ENCODE results near the gene ZNF507.
"Not testable (repeated sequence)": the region's sequence is repeated elsewhere in the genome, so short reads cannot be mapped to it uniquely, and the experiment has no call there.

ZNF507 gene

GRCh38 chr19:32362318-32362691 is 16.9 kb downstream of the ZNF507 start:
- Histone ChIP-seq H3K4me1 (ENCODE audit: control insufficient read depth, insufficient read depth, low read length) (peaks cover 7% of the 10 kb centered on the region), H3K9ac (ENCODE audit: low read length) (no peak overlapping the region), H3K4me3 (ENCODE audit: low read length) (no peak overlapping the region), H3K27ac (ENCODE audit: low read depth, low read length) (no peak overlapping the region), H3K36me3 (ENCODE audit: control insufficient read depth, insufficient read depth, low read length) (peaks cover 16% of the 10 kb centered on the region), H3K27me3 (ENCODE audit: control insufficient read depth, insufficient read depth, low read length) (no peaks in the 10 kb centered on the region)

GRCh38 chr19:32363175-32363574 is 17.8 kb downstream of the ZNF507 start:
- H3K4me1 ChIP-seq (ENCODE audit: control insufficient read depth, insufficient read depth, low read length), result peaks cover 7% of the 10 kb centered on the region
- H3K9ac ChIP-seq (ENCODE audit: low read length), result no peak overlapping the region
- H3K27ac ChIP-seq (ENCODE audit: low read depth, low read length), result peak overlapping the region; percentile 52
- H3K36me3 ChIP-seq (ENCODE audit: control insufficient read depth, insufficient read depth, low read length), result peaks cover 15% of the 10 kb centered on the region
- H3K27me3 ChIP-seq (ENCODE audit: control insufficient read depth, insufficient read depth, low read length), result no peaks in the 10 kb centered on the region
- H3K4me3 ChIP-seq (ENCODE audit: low read length), result no peak overlapping the region

- peaks cover 10% of the 10 kb centered on the region for H3K36me3 ChIP-seq (ENCODE audit: control insufficient read depth, insufficient read depth, low read length)
- peaks cover 7% of the 10 kb centered on the region for H3K4me1 ChIP-seq (ENCODE audit: control insufficient read depth, insufficient read depth, low read length)
- H3K27ac ChIP-seq (ENCODE audit: low read depth, low read length), result peak overlapping the region; percentile 52
- no peak overlapping the region for H3K4me3 ChIP-seq (ENCODE audit: low read length)
- no peaks in the 10 kb centered on the region for H3K27me3 ChIP-seq (ENCODE audit: control insufficient read depth, insufficient read depth, low read length)
- no peak overlapping the region for H3K9ac ChIP-seq (ENCODE audit: low read length)
Observed at GRCh38 chr19:32363632-32364031, 18.2 kb downstream of the ZNF507 start.

- no peaks in the 10 kb centered on the region for H3K27me3 ChIP-seq (ENCODE audit: control insufficient read depth, insufficient read depth, low read length)
- H3K4me1 ChIP-seq (ENCODE audit: control insufficient read depth, insufficient read depth, low read length), result peaks cover 7% of the 10 kb centered on the region
- peaks cover 8% of the 10 kb centered on the region for H3K36me3 ChIP-seq (ENCODE audit: control insufficient read depth, insufficient read depth, low read length)
- no peak overlapping the region for H3K27ac ChIP-seq (ENCODE audit: low read depth, low read length)
- no peak overlapping the region for H3K9ac ChIP-seq (ENCODE audit: low read length)
- no peak overlapping the region for H3K4me3 ChIP-seq (ENCODE audit: low read length)
Observed at GRCh38 chr19:32364040-32364439, 18.6 kb downstream of the ZNF507 start.

GRCh38 chr19:32367063-32367462 is 21.7 kb downstream of the ZNF507 start:
- Histone ChIP-seq H3K4me3 (ENCODE audit: low read length) (no peak overlapping the region), H3K27ac (ENCODE audit: low read depth, low read length) (no peak overlapping the region), H3K4me1 (ENCODE audit: control insufficient read depth, insufficient read depth, low read length) (peaks cover 7% of the 10 kb centered on the region), H3K36me3 (ENCODE audit: control insufficient read depth, insufficient read depth, low read length) (peaks cover 8% of the 10 kb centered on the region), H3K9ac (ENCODE audit: low read length) (no peak overlapping the region), H3K27me3 (ENCODE audit: control insufficient read depth, insufficient read depth, low read length) (no peaks in the 10 kb centered on the region)

GRCh38 chr19:32367948-32368536 is 22.6 kb downstream of the ZNF507 start:
- Histone ChIP-seq H3K27ac (ENCODE audit: low read depth, low read length) (no peak overlapping the region), H3K9ac (ENCODE audit: low read length) (no peak overlapping the region)

GRCh38 chr19:32368787-32369186 is 23.4 kb downstream of the ZNF507 start:
- Histone ChIP-seq H3K27ac (ENCODE audit: low read depth, low read length) (no peak overlapping the region), H3K36me3 (ENCODE audit: control insufficient read depth, insufficient read depth, low read length) (peaks cover 12% of the 10 kb centered on the region), H3K9ac (ENCODE audit: low read length) (no peak overlapping the region), H3K4me1 (ENCODE audit: control insufficient read depth, insufficient read depth, low read length) (peaks cover 1% of the 10 kb centered on the region), H3K27me3 (ENCODE audit: control insufficient read depth, insufficient read depth, low read length) (no peaks in the 10 kb centered on the region), H3K4me3 (ENCODE audit: low read length) (no peak overlapping the region)

More at GRCh38 chr19:32367948-32368536, 22.6 kb downstream of the ZNF507 start:
- no peaks in the 10 kb centered on the region for H3K27me3 ChIP-seq (ENCODE audit: control insufficient read depth, insufficient read depth, low read length)
- H3K4me1 ChIP-seq (ENCODE audit: control insufficient read depth, insufficient read depth, low read length), result peaks cover 7% of the 10 kb centered on the region
- no peak overlapping the region for H3K4me3 ChIP-seq (ENCODE audit: low read length)
- H3K36me3 ChIP-seq (ENCODE audit: control insufficient read depth, insufficient read depth, low read length), result peaks cover 12% of the 10 kb centered on the region

- H3K36me3 ChIP-seq (ENCODE audit: control insufficient read depth, insufficient read depth, low read length), result peaks cover 15% of the 10 kb centered on the region
- H3K4me3 ChIP-seq (ENCODE audit: low read length), result no peak overlapping the region
- H3K27ac ChIP-seq (ENCODE audit: low read depth, low read length), result peak overlapping the region; percentile 56
- no peaks in the 10 kb centered on the region for H3K27me3 ChIP-seq (ENCODE audit: control insufficient read depth, insufficient read depth, low read length)
- no peak overlapping the region for H3K9ac ChIP-seq (ENCODE audit: low read length)
- peaks cover 9% of the 10 kb centered on the region for H3K4me1 ChIP-seq (ENCODE audit: control insufficient read depth, insufficient read depth, low read length)
Observed at GRCh38 chr19:32372726-32373517, 27.5 kb downstream of the ZNF507 start.

- Histone ChIP-seq H3K9ac (ENCODE audit: low read length) (no peak overlapping the region), H3K4me3 (ENCODE audit: low read length) (no peak overlapping the region), H3K4me1 (ENCODE audit: control insufficient read depth, insufficient read depth, low read length) (peaks cover 9% of the 10 kb centered on the region), H3K36me3 (ENCODE audit: control insufficient read depth, insufficient read depth, low read length) (peaks cover 15% of the 10 kb centered on the region), H3K27ac (ENCODE audit: low read depth, low read length) (peak overlapping the region; percentile 56), H3K27me3 (ENCODE audit: control insufficient read depth, insufficient read depth, low read length) (no peaks in the 10 kb centered on the region)
Observed at GRCh38 chr19:32373585-32374295, 28.3 kb downstream of the ZNF507 start.

- Histone ChIP-seq H3K27ac (ENCODE audit: low read depth, low read length) (peak overlapping the region; percentile 56), H3K36me3 (ENCODE audit: control insufficient read depth, insufficient read depth, low read length) (peaks cover 12% of the 10 kb centered on the region)
- H3K4me3 ChIP-seq (ENCODE audit: low read length); H3K4me1 ChIP-seq (ENCODE audit: control insufficient read depth, insufficient read depth, low read length); H3K9ac ChIP-seq (ENCODE audit: low read length); H3K27me3 ChIP-seq (ENCODE audit: control insufficient read depth, insufficient read depth, low read length): not testable (repeated sequence)
Observed at GRCh38 chr19:32374362-32374761, 29.0 kb downstream of the ZNF507 start.

- not testable (repeated sequence) for H3K4me1 ChIP-seq (ENCODE audit: control insufficient read depth, insufficient read depth, low read length); H3K9ac ChIP-seq (ENCODE audit: low read length); H3K27ac ChIP-seq (ENCODE audit: low read depth, low read length); H3K36me3 ChIP-seq (ENCODE audit: control insufficient read depth, insufficient read depth, low read length); H3K27me3 ChIP-seq (ENCODE audit: control insufficient read depth, insufficient read depth, low read length); H3K4me3 ChIP-seq (ENCODE audit: low read length)
Observed at GRCh38 chr19:32377088-32377487, 31.7 kb downstream of the ZNF507 start.

GRCh38 chr19:32380269-32380668 is 34.9 kb downstream of the ZNF507 start:
- H3K4me3 ChIP-seq (ENCODE audit: low read length), result no peak overlapping the region
- no peak overlapping the region for H3K9ac ChIP-seq (ENCODE audit: low read length)
- no peaks in the 10 kb centered on the region for H3K4me1 ChIP-seq (ENCODE audit: control insufficient read depth, insufficient read depth, low read length)
- H3K36me3 ChIP-seq (ENCODE audit: control insufficient read depth, insufficient read depth, low read length), result peaks cover 3% of the 10 kb centered on the region
- H3K27ac ChIP-seq (ENCODE audit: low read depth, low read length), result no peak overlapping the region
- H3K27me3 ChIP-seq (ENCODE audit: control insufficient read depth, insufficient read depth, low read length), result no peaks in the 10 kb centered on the region
